GM15510 (cell line): ENCODE results near the gene TRAIP.
A peak's percentile ranks its signal among the peaks of the same experiment; 100 is the strongest.

ENCODE experiments used
- POLR2A ChIP-seq: IDR thresholded peaks from 3 replicates; pipeline ENCODE4 v1.6.1; 2011; ENCODE audit warnings: borderline replicate concordance; ENCODE audit not compliant: insufficient read length; ENCODE audit errors: extremely low read depth

The TRAIP gene

GRCh38 chr3:49856181-49857005, at the start of gene TRAIP:
TRAIP (minus strand) TSS chr3:49856564; CDS start chr3:49856453, 111 bp downstream.
- TF ChIP-seq POLR2A: peak; percentile 83

- TF ChIP-seq POLR2A: peak; percentile 58
Measured at GRCh38 chr3:49903451-49904424, 47.4 kb upstream of the TRAIP start, which contains the start of gene MST1R. MST1R (minus strand) TSS chr3:49903873; CDS start chr3:49903609, 264 bp downstream.

GRCh38 chr3:49902511-49903345, 46.4 kb upstream of the TRAIP start:
- TF ChIP-seq POLR2A: no peak

- no peak for TF ChIP-seq POLR2A
Measured at GRCh38 chr3:49901366-49902339, 45.3 kb upstream of the TRAIP start.

GRCh38 chr3:49900491-49901153, 44.3 kb upstream of the TRAIP start:
- no peak for TF ChIP-seq POLR2A

GRCh38 chr3:49899815-49900214, 43.5 kb upstream of the TRAIP start:
- no peak for TF ChIP-seq POLR2A

GRCh38 chr3:49898991-49899390, 42.6 kb upstream of the TRAIP start:
- TF ChIP-seq POLR2A: no peak

- TF ChIP-seq POLR2A: no peak
Measured at GRCh38 chr3:49896345-49896744, 40.0 kb upstream of the TRAIP start.

- TF ChIP-seq POLR2A: no peak
Measured at GRCh38 chr3:49895791-49896190, 39.4 kb upstream of the TRAIP start.

GRCh38 chr3:49889296-49889695, 32.9 kb upstream of the TRAIP start:
- TF ChIP-seq POLR2A: no peak

GRCh38 chr3:49886922-49887265, 30.5 kb upstream of the TRAIP start:
- TF ChIP-seq POLR2A: no peak

- no peak for TF ChIP-seq POLR2A
Measured at GRCh38 chr3:49883998-49884397, 27.6 kb upstream of the TRAIP start.

- no peak for TF ChIP-seq POLR2A
Measured at GRCh38 chr3:49882166-49882565, 25.8 kb upstream of the TRAIP start.
